Heart left ventricle (tissue), 13 donors: Measurements from ENCODE around the gene DOCK3.

Source experiments
- CTCF ChIP-seq, 12 donors: fragments of 200-600 bp; sonication (generic) in 4 of 12; IDR thresholded peaks; one replicate each; pipeline versions ENCODE4 v1.5.0 to v1.8.0; 2018 to 2022; ENCODE audit warnings: antibody characterized with exemption in 12 of 12, mild to moderate bottlenecking in 5 of 12
- POLR2A ChIP-seq, 2 donors: fragments of 450-650 bp; IDR thresholded peaks; one replicate each; pipeline ENCODE4 v1.6.1; 2017; ENCODE audit warnings: antibody characterized with exemption in 2 of 2, mild to moderate bottlenecking in 2 of 2, moderate library complexity in 2 of 2
- donor health status: ischemic (EF 13 %, LVEDD 7.1; RV severe dilation, severe dysfunction).
- donor health status: DM: no; HTN: yes; CAD: no.
- donor health status: DM: no; HTN: no; CAD: no.
- donor health status: ischemic (EF 25% LVEDD 6.9; RV normal size, moderate dysfunction).
- donor health status: ischemic (EF 25% LVEDD 5.7; RV mildly dilated, moderate dysfunction).
- donor health status: ischemic (EF 35%, LVEDD 5.7; RV mildly dilated, moderate dysfunction).
- donor health status: nonischemic (EF 11% LVEDD 7.7; RV severe dilation, severe dysfunction).
- donor health status: DM: yes; HTN: yes; CAD: no.
- donor health status: PGD.
- donor health status: ischemic (EF 29% LVEDD 5.4; RV normal size, mild dysfunction).
- donor health status: nonischemic (EF 23%, LVEDD 6.1; RV moderate dilation, normal function).

- TF ChIP-seq CTCF (IDR thresholded peaks at IDR 0.05): no peak
- TF ChIP-seq POLR2A (IDR thresholded peaks at IDR 0.05): no peak
Observed at GRCh38 chr3:50862221-50862620, 187.5 kb downstream of the DOCK3 start.
